Left cardiac atrium (tissue), 4 donors: ENCODE results near the gene DNAH9. TPM values are rescaled to one million over a fixed set of nuclear protein-coding genes. Genes with fewer than 3 reads are reported as not detected.

Experiments used
- ATAC-seq, 2 donors: fragments of 200-7000 bp; cut with Tn5 transposase; one replicate each; pipeline ENCODE4 v1.9.1; 2020; ENCODE audit warnings: mild to moderate bottlenecking in 2 of 2, moderate library complexity in 2 of 2
- DNase-seq: peaks from one replicate; pipeline ENCODE4 v3.0.0-alpha.2; 2020
- intact Hi-C, 2 donors: fragments of 100-400 bp; cut with DNase I; formaldehyde crosslinking; loops; one replicate each; pipeline versions ENCODE4 v1.14.1 to v1.15.1; 2022 to 2023
- total RNA-seq, 2 donors: library from RNA; stranded (reverse); fragmentation: NEBNext Ultra II Directional; extraction: Animal tissue kit (Norgen Biotek cat#: 25700); gene quantifications; one replicate each; pipeline ENCODE4 v1.2.1, GENCODE V29; 2021
- donor health status: DM: no; HTN: yes; CAD: no.
- donor health status: DM: no; HTN: yes; CAD: no; lungs with severe emphysema.
- donor health status: DM: yes; HTN: yes; CAD: no.
- donor health status: Dilated cardiomyopathy.

Gene DNAH9
- total RNA-seq, 2 donors from 2014 or later, result 0.08 to 0.91 TPM

DNA sequence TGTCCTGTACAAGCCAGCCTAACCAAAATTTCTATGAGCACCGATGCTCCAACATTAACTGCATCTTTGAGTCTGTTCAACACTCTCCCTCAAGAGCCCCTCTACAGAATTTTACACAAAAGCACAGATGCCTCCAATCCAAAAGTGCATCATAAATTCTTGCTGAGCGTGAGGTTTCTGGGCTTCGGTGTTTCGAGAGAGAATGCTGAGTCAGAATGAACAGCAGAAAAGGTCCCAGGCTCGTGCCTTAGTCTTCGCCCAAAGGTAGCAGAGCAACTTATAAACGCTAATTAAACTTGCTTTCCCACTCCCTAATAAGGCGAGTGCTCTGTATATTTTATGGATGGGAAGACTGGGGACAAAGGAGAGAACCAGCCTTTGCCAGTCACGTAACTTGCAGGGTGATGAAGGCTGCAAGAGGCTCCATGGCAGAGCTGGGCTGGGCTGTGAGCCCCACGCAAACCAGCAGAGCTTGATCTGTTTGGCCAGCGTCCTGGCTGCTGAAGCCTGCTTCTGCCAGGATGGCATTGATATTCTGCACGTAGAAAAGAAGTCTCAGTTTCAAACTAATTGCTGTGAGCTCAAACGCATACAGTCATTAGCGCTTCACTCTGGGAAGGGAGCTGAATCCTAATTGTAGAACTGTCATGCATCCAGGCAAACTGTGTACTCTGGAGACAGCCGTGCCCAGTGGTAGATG, 138.5 kb downstream of the DNAH9 start:
- ATAC-seq (no peak), DNase-seq (no peak)
- intact Hi-C loops, result no loop called here

DNA sequence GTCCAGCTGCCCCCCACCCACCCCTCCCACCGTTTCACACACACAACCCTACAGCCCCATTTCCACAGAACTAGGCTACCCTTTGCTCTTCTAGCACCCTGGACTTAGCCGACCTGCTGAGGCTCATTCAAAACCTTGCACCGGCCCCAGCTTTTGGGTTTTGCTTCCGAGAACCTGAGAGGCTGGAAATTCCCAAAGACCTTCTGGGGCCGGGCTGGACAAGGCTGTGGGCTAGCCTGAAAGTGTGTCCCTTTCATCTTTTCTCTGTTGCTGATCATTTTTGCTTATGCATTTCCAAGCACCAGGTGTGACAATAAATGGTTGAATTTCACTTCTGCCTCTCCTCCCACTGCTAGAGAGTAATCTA, 139.0 kb downstream of the DNAH9 start:
- ATAC-seq (no peak), DNase-seq (no peak)
- intact Hi-C loops, result no loop called here

DNA sequence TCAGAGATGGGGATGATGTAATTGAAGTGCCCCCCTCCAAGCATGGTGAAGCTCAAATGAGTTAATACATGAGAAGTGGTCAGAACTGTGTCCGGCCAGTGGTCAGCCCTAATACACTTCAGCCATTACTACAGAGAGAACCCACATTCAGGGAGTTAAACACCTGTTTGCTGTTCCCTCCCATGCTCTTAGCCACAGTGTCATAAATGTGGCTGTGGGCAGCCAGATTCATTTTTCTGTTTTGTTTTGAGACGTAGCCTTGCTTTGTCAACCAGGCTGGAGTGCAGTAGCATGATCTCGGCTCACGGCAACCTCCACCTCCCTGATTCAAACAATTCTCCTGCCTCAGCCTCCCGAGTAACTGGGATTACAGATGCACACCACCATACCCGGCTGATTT, 139.9 kb downstream of the DNAH9 start:
- no peak for ATAC-seq
- DNase-seq, result no peak
- intact Hi-C loops, result no loop called here

DNA sequence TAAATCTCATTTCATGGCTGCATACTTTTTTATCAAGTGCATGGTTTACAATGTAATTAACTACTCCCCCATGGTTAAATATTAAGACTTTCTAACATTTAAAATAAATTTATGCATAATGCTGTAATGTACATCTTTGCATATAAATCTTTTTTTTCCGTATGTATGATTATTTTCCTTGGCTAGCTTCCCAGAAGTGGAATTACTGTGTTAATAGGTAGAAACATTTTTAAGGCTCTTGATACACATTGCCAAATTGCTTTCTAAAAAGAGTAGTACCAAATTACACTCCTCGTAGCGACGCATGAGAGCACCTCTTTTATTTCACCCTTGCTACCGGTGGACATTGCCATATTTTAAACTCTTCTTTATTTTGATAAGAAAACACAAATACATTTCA, 141.1 kb downstream of the DNAH9 start:
- no peak for DNase-seq
- ATAC-seq, result no peak
- intact Hi-C loops, result no loop called here

DNA sequence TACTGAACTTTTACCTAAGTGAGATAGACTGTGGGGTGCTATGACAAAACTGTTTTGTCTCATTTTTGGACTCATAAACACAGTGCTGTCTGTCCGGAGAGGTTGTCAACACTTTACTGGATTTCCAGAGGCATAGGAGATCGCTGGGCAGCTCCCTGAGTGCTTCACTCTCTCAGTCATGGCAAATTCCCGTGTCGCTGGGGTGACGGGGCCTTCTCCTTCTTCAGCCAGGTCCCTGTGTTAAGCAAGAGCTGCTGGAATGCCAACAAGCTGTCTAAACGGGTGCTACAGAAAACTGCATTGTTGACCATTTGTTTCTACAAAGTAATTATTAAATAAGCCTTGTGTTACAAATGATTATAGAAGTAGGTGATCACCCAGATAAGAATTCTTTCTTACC, 141.6 kb downstream of the DNAH9 start:
- intact Hi-C loops, result no loop called here
- no peak for ATAC-seq
- no peak for DNase-seq

DNA sequence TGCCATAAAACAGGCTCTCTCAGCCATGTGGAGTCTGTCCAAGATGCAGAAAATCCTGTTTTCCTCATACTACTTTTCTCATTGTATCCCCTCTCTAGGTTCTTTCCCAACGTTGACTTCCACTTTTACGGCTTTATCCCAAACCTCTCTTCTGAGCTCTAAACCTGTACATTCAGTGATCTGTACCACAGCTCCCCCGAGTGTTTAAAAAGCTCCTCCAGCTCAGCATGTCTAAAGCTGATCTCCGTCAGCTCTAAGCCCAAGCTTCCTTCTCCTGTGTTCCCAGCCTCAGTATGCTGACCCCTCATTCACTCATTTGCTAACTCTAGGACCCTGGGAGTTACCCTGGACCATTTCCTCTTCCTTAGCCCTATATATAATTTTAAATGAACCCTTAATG, 144.6 kb downstream of the DNAH9 start:
- intact Hi-C loops, result no loop called here
- no peak for DNase-seq
- ATAC-seq, result no peak

DNA sequence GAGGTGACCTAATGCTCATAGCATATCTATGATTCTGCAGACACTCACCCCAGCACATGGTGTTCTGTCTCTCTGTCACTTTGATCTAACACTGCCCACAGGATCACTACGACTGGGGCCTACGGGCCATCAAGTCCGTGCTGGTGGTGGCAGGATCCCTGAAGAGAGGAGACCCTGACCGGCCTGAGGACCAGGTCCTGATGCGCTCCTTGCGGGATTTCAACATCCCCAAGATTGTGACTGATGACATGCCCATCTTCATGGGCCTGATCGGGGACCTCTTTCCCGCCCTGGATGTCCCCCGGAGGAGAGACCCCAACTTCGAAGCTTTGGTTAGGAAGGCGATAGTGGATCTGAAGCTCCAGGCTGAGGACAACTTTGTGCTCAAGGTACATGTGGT, 146.4 kb downstream of the DNAH9 start:
- no peak for DNase-seq
- no peak for ATAC-seq
- intact Hi-C loops, result no loop called here

DNA sequence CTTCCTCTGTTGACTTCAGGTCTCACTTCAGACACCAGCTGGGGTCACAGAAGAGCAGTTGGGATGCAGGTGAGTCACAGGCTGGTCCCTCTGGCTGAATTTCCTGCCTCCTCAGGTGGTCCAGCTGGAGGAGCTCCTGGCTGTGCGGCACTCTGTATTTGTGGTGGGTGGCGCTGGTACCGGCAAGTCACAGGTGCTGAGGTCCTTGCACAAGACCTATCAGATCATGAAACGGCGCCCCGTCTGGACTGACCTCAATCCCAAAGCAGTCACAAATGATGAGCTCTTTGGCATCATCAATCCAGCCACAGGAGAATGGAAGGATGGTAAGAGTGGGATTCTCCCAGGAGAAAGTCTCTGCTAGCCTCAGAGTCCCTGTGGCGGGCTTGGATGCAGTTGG, 149.2 kb downstream of the DNAH9 start:
- ATAC-seq (no peak), DNase-seq (no peak)
- intact Hi-C loops, result no loop called here

DNA sequence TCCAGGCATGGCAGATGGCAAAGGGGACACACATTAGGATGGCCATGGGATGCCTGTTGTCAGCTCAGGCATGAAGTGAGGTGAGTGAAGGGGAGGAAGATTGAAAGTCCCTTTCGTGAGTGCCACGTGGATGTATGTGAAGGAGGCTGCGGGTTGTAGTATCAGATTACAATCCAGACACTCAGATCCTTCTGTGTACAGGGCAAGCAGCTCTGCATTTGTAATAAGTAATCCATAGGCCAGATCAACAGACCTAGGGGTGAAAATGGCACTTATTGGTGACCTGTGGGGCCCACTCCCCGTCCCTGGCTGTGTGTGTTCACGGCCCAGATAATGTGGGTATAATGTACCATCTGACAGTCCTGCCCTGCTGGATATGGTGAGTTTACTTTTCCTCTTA, 159.5 kb downstream of the DNAH9 start:
- intact Hi-C loops, result no loop called here

DNA sequence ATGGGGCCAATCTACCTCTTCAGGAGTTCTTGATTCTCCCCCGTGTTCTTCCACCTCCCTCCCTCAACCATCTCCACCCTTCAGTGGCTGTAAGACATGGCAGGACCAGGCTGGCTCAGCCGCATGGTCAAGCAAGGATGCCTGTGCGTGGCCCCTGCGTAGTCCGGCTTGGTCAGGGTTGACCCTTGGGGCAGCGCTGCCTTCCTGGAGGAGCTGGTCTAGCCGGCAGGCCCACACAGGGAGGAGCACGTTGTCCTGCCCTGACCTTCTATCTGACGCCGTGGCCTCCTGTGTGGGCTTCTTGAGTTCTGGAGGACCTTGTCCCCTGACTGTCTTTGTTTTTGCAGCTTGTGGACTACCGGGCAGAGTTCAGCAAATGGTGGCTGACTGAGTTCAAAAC, 169.8 kb downstream of the DNAH9 start:
- ATAC-seq (no peak), DNase-seq (no peak)
- intact Hi-C loops, result no loop called here

More for the DNA sequence above, 159.5 kb downstream of the DNAH9 start:
- ATAC-seq (no peak), DNase-seq (no peak)

DNA sequence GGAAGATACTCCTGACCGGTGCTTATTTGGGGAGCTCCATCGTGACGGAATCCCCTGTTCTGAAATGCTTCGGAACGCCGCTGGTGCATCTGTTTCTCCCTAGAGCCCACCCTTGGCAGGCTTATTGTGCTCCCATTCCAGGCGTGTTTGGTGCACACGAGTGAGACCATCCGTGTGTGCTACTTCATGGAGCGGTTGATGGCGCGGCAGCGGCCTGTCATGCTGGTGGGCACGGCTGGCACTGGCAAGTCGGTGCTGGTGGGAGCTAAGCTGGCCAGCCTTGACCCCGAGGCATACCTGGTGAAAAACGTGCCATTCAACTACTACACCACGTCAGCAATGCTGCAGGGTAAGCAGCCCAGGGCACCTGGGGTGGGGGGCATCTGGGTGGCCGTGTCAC, 170.7 kb downstream of the DNAH9 start:
- ATAC-seq, result no peak
- DNase-seq, result no peak
- intact Hi-C loops, result no loop called here

DNA sequence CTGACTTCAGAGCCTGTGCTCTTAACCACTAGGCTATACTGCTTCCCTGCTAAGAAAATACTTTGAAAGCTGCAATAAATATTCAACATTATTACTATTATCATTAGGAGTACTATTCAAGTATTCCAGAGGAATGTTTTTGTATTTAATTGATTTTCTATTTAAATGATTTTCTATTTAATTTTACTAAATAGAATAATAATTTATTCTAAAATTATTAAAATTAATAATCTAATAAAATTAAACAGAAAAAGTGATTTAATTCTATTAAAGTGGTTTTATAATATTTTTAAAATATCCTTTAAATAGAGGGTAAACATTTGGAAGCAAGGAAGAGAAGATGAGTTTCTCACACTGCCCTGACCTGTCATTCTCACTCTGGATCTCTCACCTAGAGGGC, 173.8 kb downstream of the DNAH9 start:
- DNase-seq (no peak), ATAC-seq (no peak)
- intact Hi-C loops, result no loop called here

DNA sequence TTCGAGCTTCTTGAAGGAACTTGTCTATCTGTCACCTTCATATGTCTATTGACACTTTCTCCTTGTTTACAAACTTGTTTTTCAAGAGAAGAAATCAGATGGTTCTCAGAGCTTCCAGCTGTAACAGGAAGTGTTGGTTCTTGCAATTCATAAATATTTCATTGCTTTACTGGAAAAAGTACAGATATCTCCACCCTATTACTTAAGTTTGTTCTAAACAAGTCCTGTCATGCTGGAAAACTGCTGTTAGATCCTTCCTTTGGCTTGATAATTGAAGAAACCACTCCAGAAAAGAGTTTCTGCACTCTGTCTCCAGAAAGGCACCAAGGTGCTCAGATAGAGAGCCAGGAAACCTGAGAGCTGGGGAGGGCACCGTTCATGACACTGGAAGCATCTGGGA, 181.6 kb downstream of the DNAH9 start:
- intact Hi-C loops, result no loop called here
- DNase-seq, result no peak
- no peak for ATAC-seq

DNA sequence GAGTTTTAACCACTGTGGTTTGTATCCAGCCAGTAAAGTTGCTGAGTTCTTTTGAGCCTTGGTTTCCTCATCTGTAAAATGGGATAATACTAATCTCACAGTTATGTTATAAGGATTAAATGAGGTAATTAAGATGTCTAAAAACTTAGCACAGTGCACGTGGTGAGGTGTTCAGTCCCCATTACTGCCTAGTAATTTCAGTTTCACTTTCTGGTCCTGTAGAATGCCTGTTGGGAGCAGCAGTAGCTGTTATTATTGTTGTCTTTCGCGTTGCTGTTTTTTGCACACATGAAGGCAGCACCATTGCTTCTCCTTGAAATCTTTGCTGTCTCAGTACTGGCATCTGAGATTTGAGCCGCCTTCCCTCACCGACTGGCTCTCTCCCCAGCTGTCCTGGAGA, 182.4 kb downstream of the DNAH9 start:
- no peak for ATAC-seq
- DNase-seq, result no peak
- intact Hi-C loops, result no loop called here

DNA sequence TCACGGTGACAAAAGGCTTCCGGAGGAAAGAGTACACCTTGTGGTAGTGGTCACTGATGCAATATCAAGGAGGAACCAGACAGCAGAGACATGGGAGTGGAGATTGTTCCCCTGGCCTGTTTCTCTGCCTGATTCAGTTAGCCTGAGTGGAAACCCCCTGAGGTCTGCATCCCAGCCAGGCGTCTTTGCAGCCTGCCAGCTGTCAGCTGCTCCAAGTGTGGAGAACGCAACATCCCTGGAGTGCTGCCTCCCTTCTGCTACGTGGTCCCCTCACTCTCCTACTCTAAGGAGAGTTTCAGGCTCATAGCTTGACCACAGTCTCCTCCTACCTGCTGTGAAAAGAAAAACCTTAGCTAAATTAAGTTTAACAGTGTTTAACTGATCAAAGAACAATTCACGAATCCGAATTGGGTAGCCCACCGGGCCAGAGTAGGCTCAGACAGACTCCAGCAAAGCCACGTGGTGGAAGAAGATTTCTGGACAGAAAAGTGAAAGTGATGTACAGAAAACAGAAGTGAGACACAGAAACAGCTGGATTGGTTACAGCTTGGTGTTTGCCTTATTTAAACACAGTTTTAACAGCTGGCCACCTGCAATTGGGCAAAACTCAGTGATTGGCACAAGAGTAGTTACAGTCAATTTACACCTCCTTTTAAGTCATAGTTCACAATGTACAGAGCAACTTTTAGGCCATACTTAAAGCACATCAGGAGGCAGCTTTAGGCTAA, 188.6 kb downstream of the DNAH9 start:
- no peak for DNase-seq
- no peak for ATAC-seq
- intact Hi-C loops, result no loop called here

DNA sequence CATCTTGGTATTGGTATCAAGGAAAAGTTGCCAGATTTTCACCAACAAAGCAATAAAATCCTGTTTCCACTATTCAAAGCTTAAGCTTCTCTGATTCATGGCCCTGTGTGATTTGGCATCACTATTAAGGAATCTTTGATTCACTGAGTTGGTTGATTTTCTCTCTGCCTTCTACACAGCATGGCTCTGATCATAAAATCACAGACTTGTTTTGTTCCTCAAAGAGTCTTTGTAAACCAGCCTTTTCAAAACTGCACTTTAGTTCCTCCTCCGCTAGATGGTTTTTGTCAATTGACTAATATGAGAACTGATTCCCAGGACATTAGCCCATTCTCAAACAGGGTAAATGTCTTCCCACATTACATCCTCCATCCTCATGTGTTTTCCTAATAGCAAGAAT, 197.6 kb downstream of the DNAH9 start:
- intact Hi-C loops, result no loop called here
- ATAC-seq, result no peak
- no peak for DNase-seq

DNA sequence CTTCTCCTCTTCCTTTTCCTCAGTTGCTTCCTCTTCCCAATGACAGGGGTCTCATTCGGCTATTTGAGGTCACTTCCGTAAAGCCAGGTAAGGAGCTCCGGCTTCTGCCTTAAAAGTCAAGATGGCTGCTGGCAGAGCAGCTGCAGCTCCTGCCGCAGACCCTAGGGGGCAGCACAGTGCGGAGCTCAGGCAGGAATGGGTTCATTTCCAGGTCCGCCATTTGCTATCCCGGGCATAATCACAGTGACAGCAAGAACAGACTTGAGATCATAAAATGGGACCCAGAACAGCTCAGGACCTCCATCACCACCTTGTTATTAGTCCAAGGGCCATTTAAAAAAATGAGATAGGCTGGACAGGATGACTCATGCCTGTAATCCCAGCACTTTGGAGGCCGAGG, 199.5 kb downstream of the DNAH9 start:
- no peak for ATAC-seq
- DNase-seq, result no peak
- intact Hi-C loops, result no loop called here

DNA sequence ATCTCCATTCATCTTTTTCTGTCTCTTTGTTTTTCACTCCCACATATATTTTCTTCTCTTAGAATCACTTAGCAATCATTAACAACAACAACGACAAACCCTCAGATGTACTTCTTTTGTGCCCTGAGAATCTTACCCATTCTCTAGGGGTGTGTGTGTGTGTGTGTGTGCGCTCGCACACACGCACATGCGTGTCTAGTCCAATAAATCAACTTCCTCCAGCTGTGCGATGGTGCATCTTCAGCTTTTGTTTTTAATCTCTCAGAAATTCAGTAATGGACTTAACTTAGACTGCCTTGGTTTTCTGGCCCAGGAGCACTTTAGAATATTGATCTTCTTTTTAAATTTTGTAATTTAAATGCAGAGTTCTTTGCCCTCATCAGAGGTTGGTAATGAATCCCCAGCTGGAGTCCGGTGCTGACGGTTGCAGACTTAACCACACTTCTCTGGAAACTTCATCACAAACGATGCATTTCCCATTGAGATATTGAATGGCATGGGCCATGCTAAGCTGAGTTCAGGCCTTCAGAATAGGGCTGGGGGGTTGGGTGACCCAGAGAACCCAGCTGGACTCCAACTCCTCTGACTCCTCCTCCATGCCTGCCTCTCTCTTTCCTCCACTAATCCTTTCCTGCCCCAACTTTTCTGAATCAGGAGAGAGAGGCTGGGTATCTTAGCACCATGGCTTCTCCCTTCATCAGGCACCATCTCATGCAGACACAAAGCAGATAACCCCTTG, 205.1 kb downstream of the DNAH9 start:
- intact Hi-C loops, result no loop called here
- no peak for DNase-seq
- ATAC-seq, result no peak

DNA sequence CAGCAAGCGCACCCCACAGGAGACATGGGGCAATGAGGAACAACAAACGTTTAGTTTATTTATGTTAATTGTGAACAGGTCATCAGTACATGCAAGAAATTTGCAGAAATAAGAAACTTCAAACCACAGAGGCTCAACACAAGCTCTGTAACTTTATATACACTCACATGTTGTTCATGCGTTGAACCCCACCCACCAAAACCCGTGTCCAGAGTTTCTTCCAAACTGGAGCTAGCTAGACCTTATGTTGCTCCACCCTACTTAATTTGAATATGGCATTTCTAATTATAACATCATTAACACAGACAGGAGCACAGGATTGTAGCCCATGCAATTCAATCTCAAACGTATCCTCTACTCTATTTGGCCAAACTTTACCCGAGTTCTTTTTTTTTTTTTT, 206.9 kb downstream of the DNAH9 start:
- no peak for ATAC-seq
- DNase-seq, result no peak
- intact Hi-C loops, result no loop called here

DNA sequence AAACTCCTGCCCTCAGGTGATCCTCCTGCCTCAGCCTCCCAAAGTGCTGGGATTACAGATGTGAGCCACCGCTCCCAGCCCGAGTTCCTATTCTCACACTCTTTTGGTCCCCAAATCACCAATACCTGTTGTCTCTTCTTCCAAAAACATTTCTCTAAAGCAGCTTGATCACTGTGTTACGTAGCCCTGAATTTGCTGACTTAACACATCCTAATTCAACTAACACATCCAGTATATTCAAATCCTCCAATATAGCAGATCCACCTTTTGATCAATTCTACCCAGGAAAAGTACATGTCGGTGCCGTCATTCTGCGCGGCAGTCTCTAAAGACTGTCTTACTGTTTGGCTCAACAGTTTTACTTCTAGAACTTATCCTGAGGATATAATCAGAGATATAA, 207.7 kb downstream of the DNAH9 start:
- no peak for ATAC-seq
- no peak for DNase-seq
- intact Hi-C loops, result no loop called here

DNA sequence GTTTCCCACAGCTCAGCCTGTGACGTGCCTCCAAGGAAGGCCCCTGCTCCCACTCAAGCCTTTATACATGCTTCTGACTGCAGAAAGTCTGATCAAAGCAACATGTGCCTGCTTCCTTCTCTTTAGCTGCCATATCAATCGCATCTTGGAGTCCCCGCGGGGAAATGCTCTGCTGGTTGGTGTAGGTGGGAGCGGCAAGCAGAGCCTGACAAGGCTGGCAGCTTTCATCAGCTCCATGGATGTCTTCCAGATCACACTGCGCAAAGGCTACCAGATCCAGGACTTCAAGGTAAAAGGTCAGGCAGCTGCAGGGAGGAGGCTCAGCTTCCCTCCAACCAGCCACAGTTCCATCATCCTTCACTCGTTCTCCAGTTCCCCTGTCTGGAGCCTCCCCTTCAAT, 209.3 kb downstream of the DNAH9 start:
- intact Hi-C loops, result no loop called here
- peak in 1 of 2 donors; percentile 47 for ATAC-seq

More for the DNA sequence above, 209.3 kb downstream of the DNAH9 start:
- no peak for DNase-seq
